ENCODE data around the gene JPT2. TPM values are rescaled to one million over a fixed set of nuclear protein-coding genes. Genes with fewer than 3 reads are reported as not detected.
A peak's percentile ranks its signal among the peaks of the same experiment; 100 is the strongest.

Gene JPT2, protein sequence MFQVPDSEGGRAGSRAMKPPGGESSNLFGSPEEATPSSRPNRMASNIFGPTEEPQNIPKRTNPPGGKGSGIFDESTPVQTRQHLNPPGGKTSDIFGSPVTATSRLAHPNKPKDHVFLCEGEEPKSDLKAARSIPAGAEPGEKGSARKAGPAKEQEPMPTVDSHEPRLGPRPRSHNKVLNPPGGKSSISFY
- 43.4 and 48.7 TPM in 2 replicates for total RNA-seq

DNA sequence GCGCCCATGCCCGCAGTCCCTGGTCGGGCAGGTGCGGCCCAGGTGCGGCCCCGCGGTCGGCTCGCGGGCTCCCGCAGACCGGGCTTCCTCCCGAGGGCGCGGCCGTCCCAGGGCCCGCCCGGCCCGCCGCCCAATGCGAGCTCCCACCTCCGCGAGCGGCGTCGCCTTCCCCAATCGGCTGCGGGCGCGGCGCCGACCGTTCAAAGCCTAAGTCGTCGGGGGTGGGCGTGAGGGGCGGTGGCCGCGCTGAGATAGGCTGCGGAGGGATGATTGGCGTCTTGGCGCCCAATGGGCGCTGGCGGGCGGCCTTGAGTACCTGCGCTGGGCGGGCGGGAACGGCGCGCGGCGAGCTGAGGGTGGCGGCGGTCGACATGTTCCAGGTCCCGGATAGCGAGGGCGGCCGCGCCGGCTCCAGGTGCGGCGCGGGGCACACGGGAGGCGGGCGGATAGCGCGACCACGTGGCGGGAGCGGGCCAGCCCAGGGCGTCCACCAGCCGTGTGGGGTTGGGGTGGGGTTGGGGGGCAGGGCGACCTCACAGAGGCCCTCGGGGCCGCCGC is at the start of gene JPT2:
TSS of gene JPT2 (plus strand) at position 338 of the 558 bp plus-strand sequence. CDS start at position 372, 34 bp downstream.
- H3K9me3 Mint-ChIP-seq: no peaks in the 10 kb centered on the region
- TF ChIP-seq, protein P1, sequence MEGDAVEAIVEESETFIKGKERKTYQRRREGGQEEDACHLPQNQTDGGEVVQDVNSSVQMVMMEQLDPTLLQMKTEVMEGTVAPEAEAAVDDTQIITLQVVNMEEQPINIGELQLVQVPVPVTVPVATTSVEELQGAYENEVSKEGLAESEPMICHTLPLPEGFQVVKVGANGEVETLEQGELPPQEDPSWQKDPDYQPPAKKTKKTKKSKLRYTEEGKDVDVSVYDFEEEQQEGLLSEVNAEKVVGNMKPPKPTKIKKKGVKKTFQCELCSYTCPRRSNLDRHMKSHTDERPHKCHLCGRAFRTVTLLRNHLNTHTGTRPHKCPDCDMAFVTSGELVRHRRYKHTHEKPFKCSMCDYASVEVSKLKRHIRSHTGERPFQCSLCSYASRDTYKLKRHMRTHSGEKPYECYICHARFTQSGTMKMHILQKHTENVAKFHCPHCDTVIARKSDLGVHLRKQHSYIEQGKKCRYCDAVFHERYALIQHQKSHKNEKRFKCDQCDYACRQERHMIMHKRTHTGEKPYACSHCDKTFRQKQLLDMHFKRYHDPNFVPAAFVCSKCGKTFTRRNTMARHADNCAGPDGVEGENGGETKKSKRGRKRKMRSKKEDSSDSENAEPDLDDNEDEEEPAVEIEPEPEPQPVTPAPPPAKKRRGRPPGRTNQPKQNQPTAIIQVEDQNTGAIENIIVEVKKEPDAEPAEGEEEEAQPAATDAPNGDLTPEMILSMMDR (IDR thresholded peaks at IDR 0.05): no peak
- peak within 1 kb of the TSS; percentile 76 for H3K27ac Mint-ChIP-seq
- peak; percentile 92 for DNase-seq
- no peaks in the 10 kb centered on the region for H3K27me3 Mint-ChIP-seq
- H3K4me3 Mint-ChIP-seq: peak within 1 kb of the TSS; percentile 89
- ATAC-seq (ENCODE audit: low read depth): peak; percentile 96
- POLR2A ChIA-PET: interaction anchor here (0.6 to 2.7 kb wide), 25 partner anchors 21 to 1278 kb away, joined by 3 to 49 read pairs (median 5); partner anchors contain the start of genes CRAMP1, EME2, IFT140 and MAPK8IP3
- H3K4me1 Mint-ChIP-seq: peaks cover 29% of the 10 kb centered on the region
- peaks cover 45% of the 10 kb centered on the region for H3K36me3 Mint-ChIP-seq (ENCODE audit: low read depth)
- CTCF ChIA-PET: interaction anchor here (0.8 to 3.4 kb wide), 4 partner anchors 28 to 314 kb away, joined by 3 to 16 read pairs (median 4); partner anchors contain the start of gene MAPK8IP3
- intact Hi-C loops (cut with micrococcal nuclease): loop anchor here (1.0 kb wide), 3 partner anchors 28 to 66 kb away; partner anchors contain the start of genes CRAMP1, IFT140 and MAPK8IP3

DNA sequence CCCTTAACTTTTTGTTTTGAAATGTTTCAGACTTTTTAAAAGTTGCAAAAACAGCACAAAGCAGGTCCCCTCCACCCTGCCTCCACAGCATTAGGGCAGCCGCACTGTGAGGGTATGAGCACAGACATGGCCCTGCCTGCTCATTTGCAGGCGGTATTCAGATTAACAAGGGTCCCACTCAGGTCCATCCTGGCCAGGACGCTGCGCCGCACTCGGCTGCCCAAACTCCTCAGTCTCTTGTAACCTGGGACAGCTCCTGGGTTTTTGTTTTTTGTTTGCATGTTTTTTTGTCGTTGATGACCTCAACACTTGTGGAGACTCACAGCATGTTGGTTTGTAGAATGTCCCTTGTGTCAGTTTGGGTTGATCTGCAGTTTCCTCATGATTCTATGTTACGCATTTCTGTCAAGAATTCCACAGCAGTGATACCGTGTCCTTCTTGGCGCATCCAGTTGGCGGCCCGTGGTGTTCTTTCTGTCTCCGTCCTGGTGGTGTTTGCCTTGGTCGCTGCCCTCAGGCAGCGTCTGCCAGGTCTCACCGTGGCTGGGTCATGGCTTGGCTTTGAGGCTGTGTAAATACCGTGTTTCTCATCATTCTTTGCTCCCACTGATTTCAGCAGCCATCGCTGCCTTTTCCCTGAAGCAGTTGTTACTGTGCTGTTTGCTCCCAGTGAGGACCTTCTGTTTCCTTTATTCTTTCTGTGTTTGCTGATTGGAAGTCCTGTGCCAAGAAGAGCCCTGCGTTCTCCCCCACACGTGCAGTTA is 47.4 kb upstream of the JPT2 start:
- intact Hi-C loops (cut with micrococcal nuclease): no loop called here
- H3K4me1 Mint-ChIP-seq: peaks cover 6% of the 10 kb centered on the region
- no peak overlapping the region for H3K4me3 Mint-ChIP-seq
- no peak for ATAC-seq (ENCODE audit: low read depth)
- TF ChIP-seq, protein P1 (IDR thresholded peaks at IDR 0.05): no peak
- H3K27me3 Mint-ChIP-seq: no peaks in the 10 kb centered on the region
- no peak overlapping the region for H3K27ac Mint-ChIP-seq
- peaks cover 78% of the 10 kb centered on the region for H3K36me3 Mint-ChIP-seq (ENCODE audit: low read depth)
- POLR2A ChIA-PET: no interaction called here
- CTCF ChIA-PET: interaction anchor here (1.0 kb wide), 1 partner anchor 267 kb away, joined by 3 read pairs; no protein-coding TSS in a partner anchor
- no peak for DNase-seq
- H3K9me3 Mint-ChIP-seq: no peaks in the 10 kb centered on the region

- H3K36me3 Mint-ChIP-seq (ENCODE audit: low read depth): peaks cover 77% of the 10 kb centered on the region
- CTCF ChIA-PET: interaction anchor here (1.0 kb wide), 1 partner anchor 267 kb away, joined by 3 read pairs; no protein-coding TSS in a partner anchor
Measured at GRCh38 chr16:1631230-1631629, 46.8 kb upstream of the JPT2 start.

GRCh38 chr16:1631931-1632637 is 46.0 kb upstream of the JPT2 start:
- Mint-ChIP-seq H3K36me3 (ENCODE audit: low read depth) (peaks cover 69% of the 10 kb centered on the region), H3K9me3 (no peaks in the 10 kb centered on the region), H3K27me3 (no peaks in the 10 kb centered on the region), H3K4me1 (peaks cover 6% of the 10 kb centered on the region), H3K4me3 (no peak overlapping the region), H3K27ac (no peak overlapping the region)
- TF ChIP-seq, protein P1 (IDR thresholded peaks at IDR 0.05): no peak
- DNase-seq (no peak), ATAC-seq (ENCODE audit: low read depth) (no peak)
- CTCF ChIA-PET: interaction anchor here (1.0 kb wide), 1 partner anchor 268 kb away, joined by 3 read pairs; no protein-coding TSS in a partner anchor
- POLR2A ChIA-PET: no interaction called here
- intact Hi-C loops (cut with micrococcal nuclease): no loop called here

More at GRCh38 chr16:1631230-1631629, 46.8 kb upstream of the JPT2 start:
- TF ChIP-seq, protein P1 (IDR thresholded peaks at IDR 0.05): no peak
- no peaks in the 10 kb centered on the region for H3K27me3 Mint-ChIP-seq
- no peak overlapping the region for H3K4me3 Mint-ChIP-seq
- peaks cover 6% of the 10 kb centered on the region for H3K4me1 Mint-ChIP-seq
- intact Hi-C loops (cut with micrococcal nuclease): no loop called here
- H3K27ac Mint-ChIP-seq: no peak overlapping the region
- POLR2A ChIA-PET: no interaction called here
- ATAC-seq (ENCODE audit: low read depth): no peak
- no peaks in the 10 kb centered on the region for H3K9me3 Mint-ChIP-seq
- DNase-seq: no peak
